GM21528 (cell line): ENCODE results near the gene DEPDC4.
A peak's percentile ranks its signal among the peaks of the same experiment; 100 is the strongest.
"Not testable (repeated sequence)": the region's sequence is repeated elsewhere in the genome, so short reads cannot be mapped to it uniquely, and the experiment has no call there.

Experiments used
- ATAC-seq: cut with Tn5 transposase; IDR thresholded peaks from one replicate; pipeline ENCODE4 v1.9.1; 2021; ENCODE audit warnings: mild to moderate bottlenecking, moderate library complexity; ENCODE audit not compliant: unreplicated experiment, low FRiP score

The DEPDC4 gene

DNA sequence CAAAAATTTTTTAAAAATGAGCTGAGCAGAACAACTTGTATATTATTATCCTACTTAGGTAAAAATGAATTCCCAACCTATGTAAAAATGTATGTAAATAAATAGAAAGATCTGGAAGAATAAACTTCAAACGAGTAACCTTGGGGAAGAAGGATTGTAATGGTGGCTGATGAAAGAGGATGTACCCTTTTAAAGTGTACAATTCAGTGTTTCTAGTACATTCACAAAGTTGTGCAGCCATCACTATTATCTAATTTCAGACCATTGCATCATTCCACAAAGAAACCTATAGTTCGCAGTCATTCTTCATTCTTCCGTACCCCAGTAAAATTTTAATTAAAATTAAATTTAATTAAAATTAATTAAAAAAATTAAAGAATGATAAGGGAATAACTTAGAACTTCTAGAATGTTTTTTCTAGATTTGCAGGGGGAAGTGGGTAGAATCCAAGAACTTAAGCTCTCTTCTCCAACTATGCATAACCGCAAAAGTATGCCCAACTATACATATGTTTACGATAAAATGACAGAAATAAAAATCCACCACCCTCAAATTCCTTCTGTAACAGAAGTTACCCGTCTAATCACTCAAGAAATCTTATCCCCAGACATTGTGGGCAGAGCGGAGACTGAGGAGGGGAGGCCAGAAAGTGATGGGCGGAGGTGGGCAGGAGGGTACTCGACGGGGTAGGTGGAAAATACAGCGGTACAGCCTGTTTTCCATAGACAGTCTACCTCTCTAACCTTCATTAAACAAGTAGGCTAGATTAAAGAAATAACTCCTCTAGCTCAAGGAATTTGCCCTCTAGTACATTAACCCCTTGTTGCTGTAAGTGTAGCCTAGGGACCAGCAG lies 921 bp downstream of the DEPDC4 start:
- ATAC-seq, result peak; percentile 6

DNA sequence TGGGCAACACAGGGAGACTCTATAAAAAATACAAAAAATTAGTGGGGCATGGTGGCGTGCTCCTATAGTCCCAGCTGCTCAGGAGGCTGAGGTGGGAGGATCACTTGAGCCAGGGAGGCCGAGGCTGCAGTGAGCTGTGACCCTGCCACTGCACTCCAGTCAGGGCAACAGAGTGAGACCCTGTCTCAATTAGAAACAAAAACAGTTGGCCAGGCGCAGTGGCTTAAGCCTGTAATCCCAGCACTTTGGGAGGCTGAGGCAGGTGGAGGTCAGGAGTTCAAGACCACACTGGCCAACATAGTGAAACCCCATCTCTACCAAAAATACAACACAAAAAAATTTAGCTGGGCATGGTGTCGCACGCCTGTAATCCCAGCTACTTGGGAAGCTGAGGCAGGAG lies 1.8 kb downstream of the DEPDC4 start:
- ATAC-seq, result not testable (repeated sequence)

DNA sequence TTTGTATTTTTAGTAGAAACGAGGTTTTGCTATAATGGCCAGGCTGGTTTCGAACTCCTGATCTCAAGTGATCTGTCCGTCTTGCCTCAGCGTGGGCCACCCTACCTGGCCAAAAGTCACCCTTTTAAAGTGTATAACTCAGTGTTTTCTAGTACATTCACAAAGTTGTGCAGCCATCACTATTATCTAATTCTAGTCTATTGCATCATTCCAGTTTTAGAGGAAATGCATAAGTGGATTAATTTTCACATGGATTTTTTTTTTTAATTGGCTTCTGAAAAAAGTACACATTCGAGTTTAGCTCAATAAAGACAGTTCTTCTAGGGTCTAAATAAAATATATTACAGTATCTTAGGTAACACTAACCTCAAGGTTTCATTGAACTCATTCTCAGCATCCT lies 3.7 kb downstream of the DEPDC4 start:
- ATAC-seq, result no peak

DNA sequence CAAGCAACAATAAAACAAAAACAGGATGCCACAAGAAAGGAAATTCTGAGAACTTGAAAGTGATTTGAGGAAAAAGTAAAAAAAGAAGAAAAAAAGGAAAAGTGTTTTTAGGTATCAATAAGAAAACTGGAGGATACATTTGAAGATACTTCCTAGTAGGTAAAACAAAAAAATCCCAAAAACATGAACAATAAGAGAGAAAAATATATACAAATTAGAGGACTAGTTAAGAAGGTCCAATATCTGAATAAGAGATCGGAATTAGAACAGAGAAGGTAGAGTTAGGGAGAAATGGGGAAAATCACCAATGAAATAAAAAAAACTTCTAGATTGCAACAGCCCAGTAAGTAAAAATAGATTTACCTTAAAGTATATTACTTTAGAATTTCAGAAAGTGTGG lies 8.8 kb downstream of the DEPDC4 start:
- ATAC-seq, result no peak

DNA sequence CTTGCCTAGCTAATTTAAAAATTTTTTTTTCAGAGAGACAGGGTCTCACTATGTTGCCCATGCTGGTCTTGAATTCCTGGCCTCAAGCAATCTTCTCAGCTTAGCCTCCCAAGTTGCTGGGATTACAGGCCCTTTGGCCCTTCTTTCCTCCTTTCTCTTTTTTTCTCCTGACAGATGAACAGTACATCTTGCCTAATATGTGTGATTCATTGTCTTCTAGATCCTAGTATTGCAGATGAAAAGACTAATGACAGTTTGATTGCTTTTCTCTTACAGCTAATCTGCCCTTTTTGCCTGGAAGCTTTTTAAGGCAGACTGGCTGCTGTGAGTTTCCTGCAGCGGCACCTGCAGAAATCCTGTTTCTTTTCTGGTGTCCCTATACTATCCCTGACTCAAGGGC lies 12.0 kb downstream of the DEPDC4 start:
- no peak for ATAC-seq

DNA sequence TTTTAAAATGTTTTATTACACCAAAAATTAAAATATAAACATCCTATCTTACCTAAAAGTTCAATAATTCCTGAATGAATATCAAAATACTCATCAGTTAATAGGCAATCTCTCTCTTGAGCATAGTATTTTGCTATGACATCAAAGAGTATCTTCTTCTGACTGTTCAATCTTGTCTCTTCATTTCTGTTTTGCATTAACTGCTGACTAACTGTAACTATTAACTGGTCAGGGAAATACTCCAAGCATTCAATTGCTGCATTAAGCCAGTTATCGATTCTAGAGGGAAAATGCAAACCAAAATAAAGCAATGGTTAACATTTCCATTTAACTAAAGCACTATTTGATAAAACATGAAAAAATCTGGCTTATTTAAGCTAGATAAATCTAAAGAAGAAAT lies 13.4 kb downstream of the DEPDC4 start:
- ATAC-seq, result no peak

DNA sequence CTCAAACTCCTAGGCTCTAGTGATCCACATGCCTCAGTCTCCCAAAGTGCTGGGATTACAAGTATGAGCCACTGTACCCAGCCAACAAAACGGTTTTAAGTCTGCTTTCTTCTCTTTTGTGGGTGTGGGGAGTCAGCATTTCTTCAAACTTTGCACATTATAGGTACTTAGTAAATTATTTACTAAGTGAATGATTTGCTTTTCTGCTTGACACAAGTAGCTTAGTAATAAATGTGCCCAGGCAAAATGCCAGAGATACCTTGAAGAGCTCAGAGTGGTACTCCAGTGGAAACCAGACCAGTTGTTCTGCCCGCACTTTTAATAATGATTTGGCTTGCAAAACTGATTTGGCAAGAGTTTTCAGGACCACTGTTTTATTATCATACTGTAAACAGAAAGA lies 15.0 kb downstream of the DEPDC4 start:
- no peak for ATAC-seq

DNA sequence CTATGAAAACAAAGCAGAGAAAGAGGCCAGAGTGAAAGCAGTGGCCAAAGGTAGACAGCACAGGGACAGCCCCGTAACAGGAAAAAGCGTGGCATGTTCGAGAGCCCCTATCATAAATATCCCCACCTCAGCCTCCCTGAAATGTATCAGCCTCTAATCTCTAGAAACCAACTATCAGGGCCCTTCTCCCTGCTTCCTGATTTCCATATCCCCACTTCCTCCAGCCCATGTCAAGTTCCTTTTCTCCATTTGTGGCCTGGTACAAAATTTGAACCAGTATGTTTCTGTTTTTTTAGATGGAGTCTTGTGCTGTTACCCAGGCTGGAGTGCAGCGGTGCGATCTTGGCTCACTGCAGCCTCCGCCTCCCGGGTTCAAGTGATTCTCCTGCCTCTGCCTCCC lies 16.9 kb downstream of the DEPDC4 start:
- no peak for ATAC-seq

DNA sequence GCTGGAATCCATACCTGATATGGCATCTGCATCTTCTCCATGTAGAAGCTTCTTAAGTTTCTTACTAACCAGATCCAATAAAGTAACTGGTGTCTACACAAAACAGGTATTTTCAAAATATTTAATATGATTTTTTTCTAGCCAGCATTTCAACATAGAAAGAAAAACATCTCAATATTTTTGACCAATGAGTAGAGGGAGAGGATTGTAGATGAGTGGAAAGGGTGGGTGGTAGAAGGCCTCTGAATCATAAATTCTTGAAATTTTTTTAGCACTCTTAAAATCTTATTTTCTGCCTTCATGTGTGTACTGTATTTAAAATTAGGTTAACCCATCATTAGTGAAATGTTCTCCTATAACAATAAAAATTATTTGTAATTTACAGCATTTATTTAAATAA lies 18.0 kb downstream of the DEPDC4 start:
- ATAC-seq, result no peak

DNA sequence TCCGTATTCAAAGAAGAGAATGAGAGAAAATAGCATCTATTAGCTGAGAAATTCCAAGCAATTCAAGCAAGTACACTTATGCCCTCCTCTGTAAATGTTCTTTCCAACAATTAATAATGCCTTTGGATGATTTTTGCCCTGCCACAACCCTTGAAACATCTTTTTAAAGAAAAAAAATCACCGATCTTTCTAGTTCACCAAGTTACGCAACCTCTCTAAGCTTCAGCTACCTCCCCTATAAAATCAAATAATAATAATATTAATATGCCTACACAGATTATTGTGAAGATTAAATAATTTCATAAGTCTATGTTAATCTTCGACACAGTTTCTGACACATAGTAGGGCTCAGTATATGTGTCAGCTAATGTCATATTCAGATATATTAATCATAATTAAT lies 19.1 kb downstream of the DEPDC4 start:
- ATAC-seq, result no peak

DNA sequence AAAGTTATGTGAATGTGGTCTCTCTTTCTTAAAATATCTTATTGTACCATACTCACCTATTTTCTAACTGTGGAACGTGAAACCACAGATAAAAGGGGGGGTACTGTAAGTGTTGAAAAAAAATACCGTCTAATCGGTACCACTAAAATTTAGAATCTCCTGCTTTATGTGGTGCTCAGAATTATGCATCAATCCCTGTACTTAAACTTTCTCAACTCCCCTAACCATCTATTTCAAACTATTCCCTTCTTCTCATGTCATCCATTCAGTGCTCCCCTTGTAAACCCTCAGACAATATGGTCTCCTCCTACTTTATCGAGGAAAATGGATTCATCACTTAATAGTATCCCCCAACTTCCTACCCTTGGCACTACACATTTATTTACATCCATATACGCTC lies 23.7 kb downstream of the DEPDC4 start:
- ATAC-seq, result no peak

DNA sequence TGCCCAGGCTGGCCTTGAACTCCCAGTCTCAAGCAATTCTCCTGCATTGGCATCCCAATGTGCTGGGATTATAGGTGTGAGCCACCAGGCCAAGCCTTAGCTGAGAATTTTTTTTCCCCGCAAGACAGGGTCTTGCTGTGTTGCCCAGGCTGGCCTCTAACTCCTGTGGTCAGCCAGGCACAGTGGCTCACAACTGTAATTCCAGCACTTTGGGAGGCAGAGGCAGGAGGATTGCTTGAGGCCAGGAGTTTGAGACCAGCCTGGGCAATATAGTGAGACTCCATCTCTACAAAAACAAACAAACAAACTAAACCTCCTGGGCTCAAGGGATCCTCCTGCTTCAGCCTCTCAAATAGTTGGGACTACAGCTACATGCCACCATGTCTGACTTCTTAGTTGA lies 27.3 kb downstream of the DEPDC4 start:
- ATAC-seq, result no peak

DNA sequence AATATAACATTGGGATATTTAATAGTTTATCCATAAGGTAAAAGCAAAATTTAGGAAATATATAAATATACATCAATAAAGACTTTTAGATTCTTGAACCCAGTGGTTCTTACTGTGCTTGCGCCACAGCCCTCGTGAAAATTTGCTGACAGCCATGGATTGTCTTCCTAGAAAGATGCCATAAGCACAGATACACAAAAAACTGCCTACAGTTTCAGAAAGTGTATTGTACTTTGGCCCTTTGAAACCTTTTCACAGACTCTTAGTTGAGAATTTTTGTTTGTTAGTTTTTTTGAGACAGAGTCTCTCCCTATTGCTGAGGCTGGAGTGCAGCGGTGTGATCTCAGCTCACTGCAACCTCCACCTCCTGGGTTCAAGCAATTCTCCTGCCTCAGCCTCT lies 28.1 kb downstream of the DEPDC4 start:
- ATAC-seq, result no peak

DNA sequence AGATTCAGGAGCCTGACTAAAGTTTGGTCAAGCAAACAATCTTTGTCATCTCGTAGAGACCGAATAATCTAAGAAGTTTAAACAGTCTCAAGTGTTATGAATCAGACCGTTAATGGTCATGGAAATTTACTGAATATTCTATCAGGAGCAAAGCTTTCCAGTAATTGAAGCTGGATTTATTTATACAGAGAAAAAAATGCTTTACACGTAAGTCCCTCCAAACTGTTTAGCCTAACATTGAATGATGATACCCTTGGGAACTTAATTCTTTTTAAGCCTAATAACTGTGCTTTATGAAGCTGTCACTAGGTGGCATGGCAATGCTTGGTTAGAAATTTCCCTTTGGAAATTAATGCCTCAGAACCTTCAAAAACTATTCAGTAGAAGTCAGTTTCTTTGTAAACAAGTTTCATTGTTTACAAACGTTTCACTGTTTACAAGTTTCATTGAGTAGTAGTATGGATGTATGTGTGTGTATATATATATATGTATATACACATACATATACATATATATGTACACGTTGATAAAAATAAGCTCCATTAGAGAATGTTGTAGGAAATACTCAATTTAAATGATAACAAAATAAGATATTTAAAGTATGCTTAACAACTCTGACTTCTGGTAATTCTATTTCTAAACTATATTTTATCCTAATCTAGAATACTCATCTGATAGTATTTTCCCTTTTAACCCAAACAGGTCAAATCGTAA lies 32.1 kb downstream of the DEPDC4 start:
- ATAC-seq, result no peak

DNA sequence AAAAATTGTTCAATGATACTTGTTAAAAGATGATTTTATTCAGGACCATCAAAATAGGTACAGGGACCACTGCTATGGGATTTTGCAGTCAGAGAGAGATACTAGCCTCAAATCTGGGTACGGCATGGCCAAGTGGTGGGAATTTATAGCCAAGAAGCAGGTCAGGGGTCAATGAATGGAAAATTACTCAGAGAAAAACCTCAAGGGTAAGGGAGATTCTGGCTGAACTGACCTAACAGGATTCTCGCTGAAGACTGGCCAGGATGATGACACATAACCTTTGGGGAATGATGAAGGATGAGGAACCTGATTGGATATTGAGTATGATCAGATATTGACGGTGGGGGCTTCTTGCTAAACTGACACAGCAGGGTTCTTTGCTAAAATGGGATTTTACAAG lies 32.7 kb downstream of the DEPDC4 start:
- ATAC-seq, result no peak

DNA sequence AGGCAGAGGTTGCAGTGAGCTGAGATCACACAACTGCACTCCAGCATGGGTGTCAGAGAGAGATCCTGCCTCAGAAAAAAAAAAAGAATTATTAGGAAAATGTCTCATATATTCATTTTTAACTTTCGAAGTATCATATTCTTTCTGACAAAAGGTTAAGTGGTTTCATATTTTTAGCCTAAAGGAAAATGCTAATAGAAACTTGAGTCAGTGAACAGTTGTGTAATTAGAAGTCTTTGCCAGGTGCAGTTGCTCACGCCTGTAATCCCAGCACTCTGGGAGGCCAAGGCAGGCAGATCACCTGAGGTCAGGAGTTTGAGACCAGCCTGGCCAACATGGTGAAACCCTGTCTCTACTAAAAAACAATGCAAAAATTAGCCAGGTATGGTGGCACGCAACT lies 35.0 kb downstream of the DEPDC4 start:
- not testable (repeated sequence) for ATAC-seq

DNA sequence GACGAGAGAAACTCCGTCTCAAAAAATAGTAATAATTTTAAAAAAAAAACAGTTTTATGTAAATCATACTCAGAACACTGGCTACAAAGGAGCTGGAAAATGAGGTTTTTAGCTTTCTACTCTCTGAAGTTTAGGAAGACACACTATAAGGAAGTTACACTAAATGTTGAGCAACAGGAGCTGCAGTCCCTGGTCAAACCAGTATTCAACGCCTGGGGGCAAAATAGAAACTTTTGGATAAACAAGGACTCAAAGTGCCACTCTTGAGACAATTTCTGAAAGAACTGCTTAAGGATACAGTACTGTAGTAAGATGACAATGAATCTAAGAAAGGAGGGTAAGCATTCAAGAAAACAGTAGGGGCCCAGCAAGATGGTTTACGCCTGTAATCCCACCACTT lies 37.0 kb downstream of the DEPDC4 start:
- ATAC-seq, result no peak

DNA sequence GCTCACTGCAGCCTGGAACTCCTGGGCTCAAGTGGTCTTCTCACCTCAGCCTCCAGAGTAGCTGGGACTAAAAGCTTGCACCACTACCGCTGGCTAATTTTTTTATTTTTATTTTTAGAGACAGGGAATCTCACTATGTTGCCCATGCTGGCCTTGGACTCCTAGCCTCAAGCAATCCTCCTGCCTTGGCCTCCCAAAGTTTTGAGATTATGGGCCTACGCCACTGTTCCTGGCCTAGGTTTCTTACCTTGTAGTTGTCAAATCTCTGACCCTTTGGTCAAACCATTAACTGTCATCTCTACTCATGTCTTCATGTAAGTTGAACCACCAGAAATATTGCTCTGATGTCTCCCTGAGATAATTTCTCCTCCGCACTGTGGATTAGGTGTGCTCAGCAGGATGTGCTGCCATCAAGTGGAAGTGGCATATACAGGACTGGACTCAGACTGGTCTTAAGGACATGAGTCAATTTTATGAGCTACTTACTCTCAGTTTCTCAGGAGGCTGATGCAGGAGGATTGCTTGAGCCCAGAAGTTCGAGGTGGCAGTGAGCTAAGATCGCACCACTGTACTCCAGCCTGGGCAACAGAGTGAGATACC lies 37.7 kb downstream of the DEPDC4 start:
- no peak for ATAC-seq

DNA sequence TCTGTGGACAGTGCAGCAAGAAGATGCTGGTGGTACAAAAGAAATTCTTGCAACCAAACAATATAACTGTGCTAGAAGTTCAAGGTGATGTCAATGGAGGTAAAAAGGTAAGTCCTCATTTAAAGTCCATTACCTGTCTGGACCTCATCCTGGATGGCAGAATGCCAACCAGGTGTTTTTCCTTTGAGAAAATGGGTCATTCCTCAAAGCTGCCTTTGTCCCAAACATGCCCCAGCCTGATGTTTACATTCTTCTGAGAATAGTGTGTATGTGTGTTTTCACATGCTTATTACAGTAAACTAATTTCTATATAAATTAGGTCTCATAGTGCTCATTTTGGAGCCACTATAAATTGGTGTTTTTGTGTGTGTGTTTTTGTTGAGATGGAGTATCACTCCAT lies 41.4 kb downstream of the DEPDC4 start:
- no peak for ATAC-seq

DNA sequence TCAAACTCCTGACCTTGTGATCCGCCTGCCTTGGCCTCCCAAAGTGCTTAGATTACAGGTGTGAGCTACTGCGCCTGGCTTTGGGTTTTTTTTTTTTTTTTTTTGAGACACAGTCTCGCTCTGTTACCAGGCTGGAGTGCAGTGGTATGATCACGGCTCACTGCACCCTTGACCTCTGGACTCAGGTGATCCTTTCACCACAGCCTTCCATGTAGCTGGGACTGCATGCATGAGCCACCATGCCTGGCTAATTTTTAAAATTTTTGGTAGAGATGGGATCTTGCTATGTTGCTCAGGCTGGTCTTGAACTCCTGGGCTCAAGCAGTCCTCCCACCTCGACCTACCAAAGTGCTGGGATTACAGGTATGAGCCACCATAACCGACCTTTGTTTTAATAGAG lies 44.7 kb downstream of the DEPDC4 start:
- not testable (repeated sequence) for ATAC-seq

DNA sequence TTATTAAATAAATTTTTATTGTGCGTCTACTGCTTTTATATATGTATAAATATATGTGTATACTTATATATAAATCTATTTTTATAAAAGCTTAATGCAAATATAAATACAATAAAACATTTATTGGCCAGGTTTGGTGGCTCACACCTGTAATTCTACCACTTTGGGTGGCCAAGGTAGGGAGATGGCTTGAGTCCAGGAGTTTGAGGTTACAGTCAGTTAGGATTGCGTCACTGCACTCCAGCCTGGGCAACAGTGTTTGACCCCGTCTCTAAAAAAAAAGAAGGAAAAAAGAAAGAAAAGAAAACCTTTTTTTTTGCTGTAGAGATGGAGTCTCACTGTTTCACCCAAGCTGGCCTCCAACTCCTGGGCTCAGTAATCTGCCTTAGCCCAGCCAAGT lies 45.4 kb downstream of the DEPDC4 start:
- no peak for ATAC-seq
